CD8-positive, alpha-beta memory T cell (primary cell): ENCODE results near the gene KIF14. TPM values are rescaled to one million over a fixed set of nuclear protein-coding genes. Genes with fewer than 3 reads are reported as not detected.

Experiments used
- CTCF ChIA-PET: fragments of 350-600 bp; sonication (Branson Sonifier 250); formaldehyde crosslinking; loops from one replicate; lab custom pipeline; 2021; ENCODE audit warnings: antibody characterized with exemption; lab: Charles Lee
- POLR2A ChIA-PET: fragments of 350-600 bp; sonication (Branson Sonifier 250); formaldehyde crosslinking; loops from one replicate; lab custom pipeline; 2021; ENCODE audit warnings: antibody characterized with exemption; lab: Charles Lee
- DNase-seq, 5 donors: peaks; one replicate each; pipeline versions ENCODE4 v3.0.0 to v3.0.0-alpha.2; 2020 to 2022; ENCODE audit warnings: mixed read lengths in 1 of 5
- H3K27ac ChIP-seq: one replicate; pipeline ENCODE4 v1.7.0; 2013; ENCODE audit warnings: low read depth, mild to moderate bottlenecking, low read length, moderate library complexity
- H3K27me3 ChIP-seq: 2 replicates; pipeline ENCODE4 v1.7.0; 2013; ENCODE audit warnings: low read length, mild to moderate bottlenecking; ENCODE audit not compliant: insufficient read depth, poor library complexity, severe bottlenecking
- H3K36me3 ChIP-seq: 2 replicates; pipeline ENCODE4 v1.7.0; 2013; ENCODE audit warnings: mild to moderate bottlenecking, low read length, moderate library complexity; ENCODE audit not compliant: insufficient read depth
- H3K4me1 ChIP-seq: 2 replicates; pipeline ENCODE4 v1.7.0; 2013; ENCODE audit warnings: mild to moderate bottlenecking, low read length, moderate library complexity; ENCODE audit not compliant: insufficient read depth
- H3K4me3 ChIP-seq: 2 replicates; pipeline ENCODE4 v1.7.0; 2013; ENCODE audit warnings: mild to moderate bottlenecking, low read length
- H3K9me3 ChIP-seq: 2 replicates; pipeline ENCODE4 v1.7.0; 2013; ENCODE audit warnings: mild to moderate bottlenecking, low read length
- H3K27ac Mint-ChIP-seq, 8 donors: one replicate each; pipeline ENCODE4 v1.8.0; 2020 to 2021; ENCODE audit warnings: mixed read lengths in 8 of 8, mild to moderate bottlenecking in 6 of 8, inconsistent platforms in 3 of 8, moderate library complexity in 3 of 8
- H3K27me3 Mint-ChIP-seq, 2 donors: one replicate each; pipeline ENCODE4 v1.8.0; 2020 to 2021; ENCODE audit warnings: mixed read lengths in 2 of 2, mild to moderate bottlenecking in 1 of 2, moderate library complexity in 1 of 2
- H3K36me3 Mint-ChIP-seq, 3 donors: one replicate each; pipeline ENCODE4 v1.8.0; 2020 to 2021; ENCODE audit warnings: mixed read lengths in 3 of 3, inconsistent platforms in 1 of 3, mild to moderate bottlenecking in 1 of 3
- H3K4me1 Mint-ChIP-seq, 3 donors: one replicate each; pipeline ENCODE4 v1.8.0; 2020 to 2021; ENCODE audit warnings: mixed read lengths in 3 of 3, inconsistent platforms in 1 of 3, mild to moderate bottlenecking in 1 of 3
- H3K4me3 Mint-ChIP-seq, 7 donors: one replicate each; pipeline ENCODE4 v1.8.0; 2020 to 2021; ENCODE audit warnings: mixed read lengths in 7 of 7, mild to moderate bottlenecking in 6 of 7, moderate library complexity in 4 of 7, inconsistent platforms in 2 of 7
- H3K9me3 Mint-ChIP-seq, 5 donors: one replicate each; pipeline ENCODE4 v1.8.0; 2020 to 2022; ENCODE audit warnings: mixed read lengths in 5 of 5, mild to moderate bottlenecking in 3 of 5, moderate library complexity in 2 of 5, inconsistent platforms in 1 of 5
- polyA plus RNA-seq: library from polyadenylated mRNA; unstranded; fragments of 300-500 nt; fragmentation: Illumina TruSeq; gene quantifications from one replicate; pipeline ENCODE4 v1.2.3, GENCODE V29; 2021
- total RNA-seq, 2 experiments: library from RNA; stranded (reverse); gene quantifications; one replicate each; pipeline ENCODE4 v1.2.3, GENCODE V29; 2021

KIF14 gene
- total RNA-seq: 1 to 10 TPM; 9.3 TPM
- not detected for polyA plus RNA-seq

- no peaks in the 10 kb centered on the region for H3K27me3 ChIP-seq
- no peaks in the 10 kb centered on the region for H3K9me3 ChIP-seq
- ChIA-PET CTCF (interaction anchor here (2.4 to 3.8 kb wide), 3 partner anchors 49 to 257 kb away, joined by 10 to 30 read pairs (median 19); partner anchors contain the start of gene DDX59), POLR2A (no interaction called here)
- peak within 1 kb of the TSS; percentile 87 for H3K4me3 ChIP-seq
- no peaks in the 10 kb centered on the region for H3K9me3 Mint-ChIP-seq
- peak within 1 kb of the TSS; percentile 67 to 96 (median 92) for H3K27ac Mint-ChIP-seq
- peak within 1 kb of the TSS; percentile 70 for H3K27ac ChIP-seq
- peaks cover 4% of the 10 kb centered on the region for H3K4me1 ChIP-seq
- no peaks in the 10 kb centered on the region for H3K36me3 ChIP-seq
- peaks cover 0 to 4% (median 0%) of the 10 kb centered on the region in 3 donors for H3K36me3 Mint-ChIP-seq
- peak; percentile 89 to 95 (median 92) for DNase-seq
- peak within 1 kb of the TSS; percentile 91 to 98 (median 95) for H3K4me3 Mint-ChIP-seq
- H3K4me1 Mint-ChIP-seq: peaks cover 7 to 27% (median 20%) of the 10 kb centered on the region in 3 donors
- H3K27me3 Mint-ChIP-seq: peaks cover 0 to 2% of the 10 kb centered on the region in 2 donors
Observed at GRCh38 chr1:200620273-200621131, at the start of gene KIF14. Gene KIF14 (minus strand): TSS chr1:200620751. CDS start chr1:200618723, 2,028 bp downstream.

- peaks cover 37 to 55% (median 52%) of the 10 kb centered on the region in 3 donors for H3K4me1 Mint-ChIP-seq
- H3K4me1 ChIP-seq: peaks cover 25% of the 10 kb centered on the region
- peaks cover 0 to 25% (median 0%) of the 10 kb centered on the region in 3 donors for H3K36me3 Mint-ChIP-seq
- peak within 1 kb of the TSS; percentile 95 for H3K4me3 ChIP-seq
- peaks cover 0 to 1% of the 10 kb centered on the region in 2 donors for H3K27me3 Mint-ChIP-seq
- peak; percentile 85 to 90 (median 88) for DNase-seq
- no peaks in the 10 kb centered on the region for H3K9me3 ChIP-seq
- ChIA-PET POLR2A (interaction anchor here (0.5 to 1.5 kb wide), 5 partner anchors 10 to 270 kb away, joined by 3 to 8 read pairs (median 4); no protein-coding TSS in a partner anchor), CTCF (interaction anchor here (0.9 to 5.0 kb wide), 5 partner anchors 8 to 352 kb away, joined by 3 to 30 read pairs (median 3); partner anchors contain the start of gene KIF14)
- H3K27me3 ChIP-seq: no peaks in the 10 kb centered on the region
- H3K36me3 ChIP-seq: no peaks in the 10 kb centered on the region
- peak within 1 kb of the TSS; percentile 93 for H3K27ac ChIP-seq
- no peaks in the 10 kb centered on the region for H3K9me3 Mint-ChIP-seq
- H3K27ac Mint-ChIP-seq: peak within 1 kb of the TSS; percentile 89 to 99 (median 98)
- H3K4me3 Mint-ChIP-seq: peak within 1 kb of the TSS; percentile 94 to 99 (median 98)
Observed at GRCh38 chr1:200669314-200670241, 49.0 kb upstream of the KIF14 start, which contains the start of gene DDX59. Gene DDX59 (minus strand): TSS chr1:200669907. CDS start chr1:200666740, 3,167 bp downstream.

- H3K27me3 ChIP-seq: no peaks in the 10 kb centered on the region
- H3K36me3 ChIP-seq: no peaks in the 10 kb centered on the region
- Mint-ChIP-seq H3K4me1 (peaks cover 46 to 63% (median 60%) of the 10 kb centered on the region in 3 donors), H3K27ac (peak overlapping the region; percentile 74 to 96 (median 90)), H3K4me3 (peak overlapping the region; percentile 75 to 99 (median 95)), H3K27me3 (peaks cover 0 to 1% of the 10 kb centered on the region in 2 donors), H3K9me3 (no peaks in the 10 kb centered on the region), H3K36me3 (peaks cover 0 to 34% (median 7%) of the 10 kb centered on the region in 3 donors)
- DNase-seq: no peak
- H3K4me3 ChIP-seq: peak overlapping the region; percentile 95
- H3K27ac ChIP-seq: peak overlapping the region; percentile 93
- no peaks in the 10 kb centered on the region for H3K9me3 ChIP-seq
- POLR2A ChIA-PET: interaction anchor here (1.3 kb wide), 2 partner anchors 13 to 46 kb away, joined by 3 to 8 read pairs; no protein-coding TSS in a partner anchor
- peaks cover 33% of the 10 kb centered on the region for H3K4me1 ChIP-seq
- CTCF ChIA-PET: interaction anchor here (1.4 to 5.0 kb wide), 2 partner anchors 46 to 62 kb away, joined by 3 to 30 read pairs; partner anchors contain the start of gene KIF14
Observed at GRCh38 chr1:200668514-200669313, 48.2 kb upstream of the KIF14 start.

GRCh38 chr1:200666309-200666708 is 45.8 kb upstream of the KIF14 start:
- DNase-seq: no peak
- POLR2A ChIA-PET: no interaction called here
- CTCF ChIA-PET: no interaction called here
- no peaks in the 10 kb centered on the region for H3K27me3 ChIP-seq
- peak overlapping the region in 4 of 7 donors; percentile 3 to 29 (median 18) for H3K4me3 Mint-ChIP-seq
- H3K27ac Mint-ChIP-seq: peak overlapping the region; percentile 2 to 84 (median 12)
- no peaks in the 10 kb centered on the region for H3K9me3 ChIP-seq
- peaks cover 0 to 1% of the 10 kb centered on the region in 2 donors for H3K27me3 Mint-ChIP-seq
- H3K4me1 ChIP-seq: peaks cover 37% of the 10 kb centered on the region
- peaks cover 0 to 55% (median 14%) of the 10 kb centered on the region in 3 donors for H3K36me3 Mint-ChIP-seq
- no peak overlapping the region for H3K27ac ChIP-seq
- no peaks in the 10 kb centered on the region for H3K9me3 Mint-ChIP-seq
- peaks cover 58 to 80% (median 79%) of the 10 kb centered on the region in 3 donors for H3K4me1 Mint-ChIP-seq
- H3K36me3 ChIP-seq: no peaks in the 10 kb centered on the region
- H3K4me3 ChIP-seq: no peak overlapping the region

- Histone ChIP-seq H3K4me3 (no peak overlapping the region), H3K4me1 (peaks cover 36% of the 10 kb centered on the region), H3K9me3 (no peaks in the 10 kb centered on the region), H3K27ac (no peak overlapping the region), H3K27me3 (no peaks in the 10 kb centered on the region), H3K36me3 (peaks cover under 1% of the 10 kb centered on the region)
- Mint-ChIP-seq H3K4me1 (peaks cover 59 to 79% (median 79%) of the 10 kb centered on the region in 3 donors), H3K27ac (peak overlapping the region in 6 of 8 donors; percentile 4 to 84 (median 18)), H3K27me3 (peaks cover 0 to 1% of the 10 kb centered on the region in 2 donors), H3K36me3 (peaks cover 0 to 59% (median 16%) of the 10 kb centered on the region in 3 donors), H3K4me3 (peak overlapping the region in 2 of 7 donors; percentile 9 to 17), H3K9me3 (no peaks in the 10 kb centered on the region)
- DNase-seq: no peak
- ChIA-PET POLR2A (interaction anchor here (0.7 kb wide), 1 partner anchor 38 kb away, joined by 5 read pairs; no protein-coding TSS in a partner anchor), CTCF (interaction anchor here (0.7 kb wide), 1 partner anchor 71 kb away, joined by 3 read pairs; no protein-coding TSS in a partner anchor)
Observed at GRCh38 chr1:200665861-200666260, 45.3 kb upstream of the KIF14 start.

GRCh38 chr1:200660719-200661118 is 40.2 kb upstream of the KIF14 start:
- Histone ChIP-seq H3K36me3 (peaks cover 17% of the 10 kb centered on the region), H3K4me3 (no peak overlapping the region), H3K9me3 (no peaks in the 10 kb centered on the region), H3K27ac (no peak overlapping the region), H3K4me1 (peaks cover 15% of the 10 kb centered on the region), H3K27me3 (no peaks in the 10 kb centered on the region)
- H3K4me1 Mint-ChIP-seq: peaks cover 41 to 64% (median 63%) of the 10 kb centered on the region in 3 donors
- ChIA-PET CTCF (no interaction called here), POLR2A (interaction anchor here (0.5 kb wide), 1 partner anchor 1919 kb away, joined by 3 read pairs; no protein-coding TSS in a partner anchor)
- no peak overlapping the region for H3K4me3 Mint-ChIP-seq
- peaks cover 4 to 89% (median 33%) of the 10 kb centered on the region in 3 donors for H3K36me3 Mint-ChIP-seq
- H3K27ac Mint-ChIP-seq: peak overlapping the region in 2 of 8 donors; percentile 42 to 52
- no peak for DNase-seq
- no peaks in the 10 kb centered on the region for H3K27me3 Mint-ChIP-seq
- H3K9me3 Mint-ChIP-seq: no peaks in the 10 kb centered on the region
